Measurements from ENCODE around the gene TRPM1.

DNA sequence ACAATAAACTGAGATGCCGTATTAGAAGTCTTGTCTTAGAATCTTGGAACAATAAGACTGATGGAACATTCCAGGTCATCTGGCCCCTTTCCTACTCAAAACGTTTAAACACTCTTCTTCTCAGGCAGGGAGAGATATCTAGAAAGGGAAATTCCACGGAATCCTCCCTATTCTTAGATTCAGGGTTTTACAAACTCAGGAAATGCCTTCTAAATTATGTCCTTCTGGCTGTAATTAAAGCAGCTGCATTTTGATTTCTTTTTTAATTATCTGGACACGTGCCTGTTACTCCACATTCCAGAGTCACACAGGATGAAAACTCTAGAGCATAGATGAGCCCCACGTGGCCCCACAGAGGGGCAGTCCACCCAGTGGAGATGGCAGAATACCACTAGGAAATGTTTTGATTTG lies 68.6 kb downstream of the TRPM1 start:
- TF ChIP-seq ZNF544 (tag by site-specific recombination; IDR thresholded peaks at IDR 0.05) (no peak), ZEB2 (tag by site-specific recombination; IDR thresholded peaks at IDR 0.05) (no peak), KLF10 (tag by site-specific recombination; IDR thresholded peaks at IDR 0.05) (no peak), ZNF785 (tag by site-specific recombination; IDR thresholded peaks at IDR 0.05) (no peak), KLF9 (tag by site-specific recombination; IDR thresholded peaks at IDR 0.05; ENCODE audit: low read depth) (no peak), ZNF747 (tag by site-specific recombination; IDR thresholded peaks at IDR 0.05) (no peak), YY1 (tag by site-specific recombination; IDR thresholded peaks at IDR 0.05) (no peak), ZNF596 (tag by site-specific recombination; IDR thresholded peaks at IDR 0.05) (no peak), ZNF214 (tag by site-specific recombination; IDR thresholded peaks at IDR 0.05; ENCODE audit: borderline replicate concordance) (no peak), ZNF510 (tag by site-specific recombination; IDR thresholded peaks at IDR 0.05; ENCODE audit: insufficient replicate concordance) (no peak)
- TF ChIP-seq, protein P1, sequence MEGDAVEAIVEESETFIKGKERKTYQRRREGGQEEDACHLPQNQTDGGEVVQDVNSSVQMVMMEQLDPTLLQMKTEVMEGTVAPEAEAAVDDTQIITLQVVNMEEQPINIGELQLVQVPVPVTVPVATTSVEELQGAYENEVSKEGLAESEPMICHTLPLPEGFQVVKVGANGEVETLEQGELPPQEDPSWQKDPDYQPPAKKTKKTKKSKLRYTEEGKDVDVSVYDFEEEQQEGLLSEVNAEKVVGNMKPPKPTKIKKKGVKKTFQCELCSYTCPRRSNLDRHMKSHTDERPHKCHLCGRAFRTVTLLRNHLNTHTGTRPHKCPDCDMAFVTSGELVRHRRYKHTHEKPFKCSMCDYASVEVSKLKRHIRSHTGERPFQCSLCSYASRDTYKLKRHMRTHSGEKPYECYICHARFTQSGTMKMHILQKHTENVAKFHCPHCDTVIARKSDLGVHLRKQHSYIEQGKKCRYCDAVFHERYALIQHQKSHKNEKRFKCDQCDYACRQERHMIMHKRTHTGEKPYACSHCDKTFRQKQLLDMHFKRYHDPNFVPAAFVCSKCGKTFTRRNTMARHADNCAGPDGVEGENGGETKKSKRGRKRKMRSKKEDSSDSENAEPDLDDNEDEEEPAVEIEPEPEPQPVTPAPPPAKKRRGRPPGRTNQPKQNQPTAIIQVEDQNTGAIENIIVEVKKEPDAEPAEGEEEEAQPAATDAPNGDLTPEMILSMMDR (tag by site-specific recombination; IDR thresholded peaks at IDR 0.05) = no peak
- TF ChIP-seq, protein P2, sequence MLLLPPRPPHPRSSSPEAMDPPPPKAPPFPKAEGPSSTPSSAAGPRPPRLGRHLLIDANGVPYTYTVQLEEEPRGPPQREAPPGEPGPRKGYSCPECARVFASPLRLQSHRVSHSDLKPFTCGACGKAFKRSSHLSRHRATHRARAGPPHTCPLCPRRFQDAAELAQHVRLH (tag by site-specific recombination; IDR thresholded peaks at IDR 0.05) = no peak
- TF ChIP-seq, protein P3, sequence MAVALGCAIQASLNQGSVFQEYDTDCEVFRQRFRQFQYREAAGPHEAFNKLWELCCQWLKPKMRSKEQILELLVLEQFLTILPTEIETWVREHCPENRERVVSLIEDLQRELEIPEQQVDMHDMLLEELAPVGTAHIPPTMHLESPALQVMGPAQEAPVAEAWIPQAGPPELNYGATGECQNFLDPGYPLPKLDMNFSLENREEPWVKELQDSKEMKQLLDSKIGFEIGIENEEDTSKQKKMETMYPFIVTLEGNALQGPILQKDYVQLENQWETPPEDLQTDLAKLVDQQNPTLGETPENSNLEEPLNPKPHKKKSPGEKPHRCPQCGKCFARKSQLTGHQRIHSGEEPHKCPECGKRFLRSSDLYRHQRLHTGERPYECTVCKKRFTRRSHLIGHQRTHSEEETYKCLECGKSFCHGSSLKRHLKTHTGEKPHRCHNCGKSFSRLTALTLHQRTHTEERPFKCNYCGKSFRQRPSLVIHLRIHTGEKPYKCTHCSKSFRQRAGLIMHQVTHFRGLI (tag by site-specific recombination; IDR thresholded peaks at IDR 0.05) = no peak
- TF ChIP-seq, protein P4, sequence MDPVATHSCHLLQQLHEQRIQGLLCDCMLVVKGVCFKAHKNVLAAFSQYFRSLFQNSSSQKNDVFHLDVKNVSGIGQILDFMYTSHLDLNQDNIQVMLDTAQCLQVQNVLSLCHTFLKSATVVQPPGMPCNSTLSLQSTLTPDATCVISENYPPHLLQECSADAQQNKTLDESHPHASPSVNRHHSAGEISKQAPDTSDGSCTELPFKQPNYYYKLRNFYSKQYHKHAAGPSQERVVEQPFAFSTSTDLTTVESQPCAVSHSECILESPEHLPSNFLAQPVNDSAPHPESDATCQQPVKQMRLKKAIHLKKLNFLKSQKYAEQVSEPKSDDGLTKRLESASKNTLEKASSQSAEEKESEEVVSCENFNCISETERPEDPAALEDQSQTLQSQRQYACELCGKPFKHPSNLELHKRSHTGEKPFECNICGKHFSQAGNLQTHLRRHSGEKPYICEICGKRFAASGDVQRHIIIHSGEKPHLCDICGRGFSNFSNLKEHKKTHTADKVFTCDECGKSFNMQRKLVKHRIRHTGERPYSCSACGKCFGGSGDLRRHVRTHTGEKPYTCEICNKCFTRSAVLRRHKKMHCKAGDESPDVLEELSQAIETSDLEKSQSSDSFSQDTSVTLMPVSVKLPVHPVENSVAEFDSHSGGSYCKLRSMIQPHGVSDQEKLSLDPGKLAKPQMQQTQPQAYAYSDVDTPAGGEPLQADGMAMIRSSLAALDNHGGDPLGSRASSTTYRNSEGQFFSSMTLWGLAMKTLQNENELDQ (tag by site-specific recombination; IDR thresholded peaks at IDR 0.05; ENCODE audit: low read depth) = no peak
